Measurements from ENCODE around the gene PREX1. TPM values are rescaled to one million over a fixed set of nuclear protein-coding genes. Genes with fewer than 3 reads are reported as not detected.

The PREX1 gene
- total RNA-seq, 1 donor from 2014 or later, result 17.7 TPM

DNA sequence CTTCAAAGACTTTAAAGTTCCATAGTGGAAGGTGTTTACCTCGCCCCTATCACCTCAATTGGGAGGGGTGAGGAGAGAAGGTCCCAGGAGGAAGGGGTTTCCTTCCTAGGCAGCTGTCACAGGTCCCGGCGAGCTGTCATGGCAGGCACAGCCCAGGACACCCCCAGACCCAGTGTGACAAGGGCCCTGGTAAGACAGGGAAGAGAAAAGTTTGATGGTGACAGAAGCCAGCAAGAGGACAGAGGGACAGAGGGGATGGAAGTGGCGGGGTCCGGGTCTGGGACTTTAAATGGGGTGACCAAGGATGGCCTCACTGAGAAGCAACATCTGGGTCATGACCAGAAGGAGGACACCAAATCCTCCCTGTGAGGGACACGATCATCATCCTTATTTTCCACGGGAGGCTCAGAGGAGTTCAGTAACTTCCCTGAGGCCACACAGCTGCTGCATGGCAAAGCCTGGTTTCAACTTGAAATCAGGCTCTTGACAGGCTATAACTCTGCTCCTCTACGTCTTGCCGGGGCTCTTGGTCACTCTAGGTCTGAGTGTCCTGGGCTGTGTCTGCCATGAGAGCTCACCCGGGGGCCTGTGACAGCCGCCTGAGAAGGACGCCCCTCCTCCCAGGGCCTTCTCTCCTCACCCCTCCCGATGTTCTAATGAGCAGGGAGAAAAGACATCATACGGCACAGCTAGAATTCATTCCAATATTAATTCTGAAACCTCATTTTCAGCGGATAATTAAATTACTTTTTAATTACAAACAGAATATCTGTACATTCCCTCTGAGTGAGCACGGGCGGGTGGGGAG is 222.2 kb downstream of the PREX1 start:
- intact Hi-C loops (cut with DNase I), result no loop called here
- Histone ChIP-seq H3K36me3 (no peaks in the 10 kb centered on the region), H3K27ac (no peak overlapping the region), H3K4me3 (no peak overlapping the region), H3K9me3 (no peaks in the 10 kb centered on the region), H3K27me3 (no peaks in the 10 kb centered on the region), H3K4me1 (no peaks in the 10 kb centered on the region)
- TF ChIP-seq POLR2AphosphoS5 (IDR thresholded peaks at IDR 0.05; ENCODE audit: insufficient read depth in 1 of 2, low read depth in 1 of 2) (no peak), POLR2A (IDR thresholded peaks at IDR 0.05) (no peak)
- TF ChIP-seq, protein P1, sequence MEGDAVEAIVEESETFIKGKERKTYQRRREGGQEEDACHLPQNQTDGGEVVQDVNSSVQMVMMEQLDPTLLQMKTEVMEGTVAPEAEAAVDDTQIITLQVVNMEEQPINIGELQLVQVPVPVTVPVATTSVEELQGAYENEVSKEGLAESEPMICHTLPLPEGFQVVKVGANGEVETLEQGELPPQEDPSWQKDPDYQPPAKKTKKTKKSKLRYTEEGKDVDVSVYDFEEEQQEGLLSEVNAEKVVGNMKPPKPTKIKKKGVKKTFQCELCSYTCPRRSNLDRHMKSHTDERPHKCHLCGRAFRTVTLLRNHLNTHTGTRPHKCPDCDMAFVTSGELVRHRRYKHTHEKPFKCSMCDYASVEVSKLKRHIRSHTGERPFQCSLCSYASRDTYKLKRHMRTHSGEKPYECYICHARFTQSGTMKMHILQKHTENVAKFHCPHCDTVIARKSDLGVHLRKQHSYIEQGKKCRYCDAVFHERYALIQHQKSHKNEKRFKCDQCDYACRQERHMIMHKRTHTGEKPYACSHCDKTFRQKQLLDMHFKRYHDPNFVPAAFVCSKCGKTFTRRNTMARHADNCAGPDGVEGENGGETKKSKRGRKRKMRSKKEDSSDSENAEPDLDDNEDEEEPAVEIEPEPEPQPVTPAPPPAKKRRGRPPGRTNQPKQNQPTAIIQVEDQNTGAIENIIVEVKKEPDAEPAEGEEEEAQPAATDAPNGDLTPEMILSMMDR (IDR thresholded peaks at IDR 0.05), result no peak
- DNase-seq (ENCODE audit: extremely low spot score in 2 of 2), result no peak

DNA sequence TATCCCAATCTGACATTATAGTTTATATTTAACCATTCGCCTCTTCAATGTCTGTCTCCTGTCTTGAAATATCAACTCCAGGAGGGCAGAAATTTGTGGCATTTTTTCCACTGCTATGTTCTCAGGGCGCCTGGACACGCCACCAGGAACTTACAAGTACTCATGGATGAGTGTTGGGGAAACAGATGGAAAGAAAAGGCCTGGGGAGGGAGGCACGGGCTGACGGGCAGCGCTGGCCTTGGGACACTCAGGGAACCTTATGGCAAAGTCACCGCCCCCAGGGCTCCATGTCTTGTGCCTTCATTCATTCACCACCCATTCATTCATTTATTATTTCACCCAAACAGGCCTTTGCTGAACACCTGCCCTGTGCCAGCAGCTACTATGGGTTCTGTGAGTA is 222.9 kb downstream of the PREX1 start:
- H3K4me3 ChIP-seq, result no peak overlapping the region
- intact Hi-C loops (cut with DNase I), result no loop called here
- DNase-seq (ENCODE audit: extremely low spot score in 2 of 2), result no peak

DNA sequence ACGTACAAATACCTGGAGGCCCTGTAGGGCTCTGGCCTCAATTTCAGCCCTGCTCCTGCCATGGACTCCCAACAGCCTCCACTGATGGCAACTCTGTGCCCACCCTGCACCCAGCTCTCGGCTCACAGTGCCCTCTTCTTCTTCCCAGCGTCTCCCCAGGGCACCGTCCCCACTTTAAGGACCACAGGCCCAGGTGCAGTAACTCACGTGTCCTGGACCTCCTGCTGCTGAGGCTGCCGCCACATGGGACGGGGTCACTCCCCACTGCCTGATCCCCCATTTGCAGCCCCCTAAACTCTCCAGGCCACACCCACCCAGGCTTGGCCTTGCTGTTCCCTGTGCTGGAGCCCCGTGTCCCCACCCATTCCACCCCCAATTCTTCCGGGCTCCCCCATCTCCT is 223.4 kb downstream of the PREX1 start:
- no peak overlapping the region for H3K4me3 ChIP-seq
- intact Hi-C loops (cut with DNase I), result no loop called here
- H3K36me3 ChIP-seq, result no peaks in the 10 kb centered on the region
- TF ChIP-seq, protein P1 (IDR thresholded peaks at IDR 0.05), result no peak
- TF ChIP-seq POLR2AphosphoS5 (IDR thresholded peaks at IDR 0.05; ENCODE audit: insufficient read depth in 1 of 2, low read depth in 1 of 2) (no peak), POLR2A (IDR thresholded peaks at IDR 0.05) (no peak)
- no peak for DNase-seq (ENCODE audit: extremely low spot score in 2 of 2)
- no peaks in the 10 kb centered on the region for H3K27me3 ChIP-seq
- no peaks in the 10 kb centered on the region for H3K4me1 ChIP-seq
- H3K9me3 ChIP-seq, result no peaks in the 10 kb centered on the region
- no peak overlapping the region for H3K27ac ChIP-seq

More for the DNA sequence above, 222.9 kb downstream of the PREX1 start:
- Histone ChIP-seq H3K4me1 (no peaks in the 10 kb centered on the region), H3K9me3 (no peaks in the 10 kb centered on the region), H3K27ac (no peak overlapping the region), H3K27me3 (no peaks in the 10 kb centered on the region), H3K36me3 (no peaks in the 10 kb centered on the region)
- no peak for TF ChIP-seq POLR2AphosphoS5 (IDR thresholded peaks at IDR 0.05; ENCODE audit: insufficient read depth in 1 of 2, low read depth in 1 of 2)
- no peak for TF ChIP-seq POLR2A (IDR thresholded peaks at IDR 0.05)
- TF ChIP-seq, protein P1 (IDR thresholded peaks at IDR 0.05), result no peak

DNA sequence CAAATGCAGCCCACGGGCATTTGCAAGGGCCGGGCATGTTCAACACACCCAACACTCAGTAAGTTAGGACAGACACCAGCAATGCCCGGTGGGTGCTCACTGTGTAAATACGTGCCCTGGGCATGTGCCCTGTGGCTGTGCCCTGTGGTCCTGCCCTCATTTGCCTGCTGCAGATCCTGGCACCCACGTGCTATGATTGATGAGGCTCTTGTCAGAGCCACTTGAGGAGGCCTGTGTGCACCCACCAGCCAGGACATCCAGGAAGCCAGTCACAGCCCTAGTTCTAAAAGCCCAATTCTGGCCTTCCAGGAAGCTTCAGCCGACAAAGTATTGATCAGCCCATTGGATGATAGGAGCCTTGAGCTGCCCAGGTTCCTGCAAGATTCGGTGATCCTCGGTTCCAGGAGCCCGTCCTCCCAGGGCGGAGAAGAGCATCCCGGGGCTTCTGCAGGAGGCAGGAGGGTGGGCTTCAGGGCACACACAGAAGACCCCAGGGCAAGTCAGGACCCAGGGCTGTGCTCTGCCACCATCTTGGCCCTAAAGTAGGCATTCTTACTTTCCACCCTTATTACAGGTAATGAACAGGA is 223.9 kb downstream of the PREX1 start:
- no peak overlapping the region for H3K27ac ChIP-seq
- intact Hi-C loops (cut with DNase I), result no loop called here
- no peaks in the 10 kb centered on the region for H3K36me3 ChIP-seq
- no peak overlapping the region for H3K4me3 ChIP-seq
- DNase-seq (ENCODE audit: extremely low spot score in 2 of 2), result no peak
- H3K27me3 ChIP-seq, result no peaks in the 10 kb centered on the region
- TF ChIP-seq POLR2AphosphoS5 (IDR thresholded peaks at IDR 0.05; ENCODE audit: insufficient read depth in 1 of 2, low read depth in 1 of 2), result no peak
- TF ChIP-seq, protein P1 (IDR thresholded peaks at IDR 0.05), result no peak
- TF ChIP-seq POLR2A (IDR thresholded peaks at IDR 0.05), result no peak
- no peaks in the 10 kb centered on the region for H3K4me1 ChIP-seq
- no peaks in the 10 kb centered on the region for H3K9me3 ChIP-seq

Measured in vagina (tissue), 2 donors.